SK-N-MC (cell line): ENCODE measurements around the gene DGCR2.
"Not testable (repeated sequence)": the region's sequence is repeated elsewhere in the genome, so short reads cannot be mapped to it uniquely, and the experiment has no call there.

Experiments
- DNase-seq: peaks from one replicate; pipeline ENCODE4 v3.0.0-alpha.2; 2011; ENCODE audit warnings: low read depth, low spot score
- H3K27ac ChIP-seq: fragments of 200-600 bp; sonication (generic); 2 replicates; pipeline ENCODE4 v1.5.1; 2016; ENCODE audit warnings: mixed run types
- H3K36me3 ChIP-seq: fragments of 200-600 bp; sonication (generic); 2 replicates; pipeline ENCODE4 v1.6.1; 2017; ENCODE audit warnings: antibody characterized with exemption, low read length, mixed read lengths; ENCODE audit not compliant: insufficient read depth
- H3K4me3 ChIP-seq: fragments of 200-600 bp; sonication (generic); 2 replicates; pipeline ENCODE4 v1.5.1; 2016
- H3K9ac ChIP-seq: fragments of 200-600 bp; sonication (generic); 2 replicates; pipeline ENCODE4 v1.8.0; 2017; ENCODE audit warnings: mixed run types, mixed read lengths; ENCODE audit not compliant: insufficient read length
- H3K9me3 ChIP-seq: fragments of 200-600 bp; sonication (generic); 2 replicates; pipeline ENCODE4 v1.6.1; 2017; ENCODE audit warnings: low read depth, mild to moderate bottlenecking, antibody characterized with exemption, low read length, moderate library complexity, mixed read lengths
- EZH2 ChIP-seq: fragments of 200-600 bp; sonication (generic); IDR thresholded peaks from one replicate; pipeline ENCODE4 v1.6.1; 2017; ENCODE audit warnings: antibody characterized with exemption
- FOXP2 ChIP-seq: optimal IDR thresholded peaks from 2 replicates; pipeline ENCODE3; 2011; ENCODE audit warnings: mild to moderate bottlenecking, moderate library complexity; ENCODE audit not compliant: insufficient read depth; ENCODE audit errors: extremely low read length, control extremely low read depth
- POLR2AphosphoS5 ChIP-seq: IDR thresholded peaks from 2 replicates; pipeline ENCODE4 v1.6.1; 2012; ENCODE audit warnings: mild to moderate bottlenecking, low read depth, low read length, borderline replicate concordance

Gene DGCR2

GRCh38 chr22:18991138-18991432, 131.1 kb downstream of the DGCR2 start:
- Histone ChIP-seq H3K4me3 (no peak overlapping the region), H3K27ac (no peak overlapping the region), H3K36me3 (no peaks in the 10 kb centered on the region), H3K9ac (no peak overlapping the region), H3K9me3 (no peaks in the 10 kb centered on the region)
- no peak for DNase-seq
- TF ChIP-seq EZH2: no peak
- no peak for TF ChIP-seq POLR2AphosphoS5
- TF ChIP-seq FOXP2: no peak

GRCh38 chr22:18990355-18991137, 131.7 kb downstream of the DGCR2 start:
- Histone ChIP-seq H3K4me3 (no peak overlapping the region), H3K36me3 (no peaks in the 10 kb centered on the region), H3K9ac (no peak overlapping the region), H3K27ac (no peak overlapping the region), H3K9me3 (no peaks in the 10 kb centered on the region)
- TF ChIP-seq EZH2 (no peak), FOXP2 (no peak), POLR2AphosphoS5 (no peak)
- DNase-seq: no peak

- H3K9me3 ChIP-seq: no peaks in the 10 kb centered on the region
- TF ChIP-seq EZH2: no peak
- no peak for TF ChIP-seq FOXP2
- no peak for DNase-seq
- H3K4me3 ChIP-seq: no peak overlapping the region
- H3K9ac ChIP-seq: no peak overlapping the region
- H3K27ac ChIP-seq: no peak overlapping the region
- no peaks in the 10 kb centered on the region for H3K36me3 ChIP-seq
These were observed 133.3 kb downstream of the DGCR2 start for GRCh38 chr22:18988958-18989357.

GRCh38 chr22:18987765-18988164, 134.4 kb downstream of the DGCR2 start:
- H3K9ac ChIP-seq: no peak overlapping the region
- no peaks in the 10 kb centered on the region for H3K9me3 ChIP-seq
- no peak overlapping the region for H3K4me3 ChIP-seq
- no peaks in the 10 kb centered on the region for H3K36me3 ChIP-seq
- no peak for DNase-seq
- TF ChIP-seq FOXP2: no peak
- TF ChIP-seq POLR2AphosphoS5: no peak
- no peak for TF ChIP-seq EZH2
- H3K27ac ChIP-seq: no peak overlapping the region

- not testable (repeated sequence) for H3K36me3 ChIP-seq, H3K4me3 ChIP-seq, H3K27ac ChIP-seq, H3K9me3 ChIP-seq, DNase-seq, H3K9ac ChIP-seq
These were observed 135.1 kb downstream of the DGCR2 start for GRCh38 chr22:18987114-18987513.
